PC-3 (cell line): Measurements from ENCODE around the gene OBP2A.

ENCODE experiments used
- EZH2 ChIP-seq: fragments of 300-600 bp; sonication (generic); IDR thresholded peaks from one replicate; pipeline ENCODE4 v1.6.1; 2017; ENCODE audit warnings: antibody characterized with exemption, mild to moderate bottlenecking, low read length; ENCODE audit not compliant: unreplicated experiment
- EZH2phosphoT487 ChIP-seq: fragments of 300-600 bp; sonication (generic); IDR thresholded peaks from 2 replicates; pipeline ENCODE4 v1.6.1; 2018; ENCODE audit warnings: mild to moderate bottlenecking, antibody characterized with exemption, low read length, borderline replicate concordance
- TF ChIP-seq, protein P1 (sequence below): fragments of 300-600 bp; sonication (generic); conservative IDR thresholded peaks from 2 replicates; pipeline ENCODE4 v1.5.1; 2017; ENCODE audit warnings: antibody characterized with exemption, low read depth, mild to moderate bottlenecking, low read length

DNA sequence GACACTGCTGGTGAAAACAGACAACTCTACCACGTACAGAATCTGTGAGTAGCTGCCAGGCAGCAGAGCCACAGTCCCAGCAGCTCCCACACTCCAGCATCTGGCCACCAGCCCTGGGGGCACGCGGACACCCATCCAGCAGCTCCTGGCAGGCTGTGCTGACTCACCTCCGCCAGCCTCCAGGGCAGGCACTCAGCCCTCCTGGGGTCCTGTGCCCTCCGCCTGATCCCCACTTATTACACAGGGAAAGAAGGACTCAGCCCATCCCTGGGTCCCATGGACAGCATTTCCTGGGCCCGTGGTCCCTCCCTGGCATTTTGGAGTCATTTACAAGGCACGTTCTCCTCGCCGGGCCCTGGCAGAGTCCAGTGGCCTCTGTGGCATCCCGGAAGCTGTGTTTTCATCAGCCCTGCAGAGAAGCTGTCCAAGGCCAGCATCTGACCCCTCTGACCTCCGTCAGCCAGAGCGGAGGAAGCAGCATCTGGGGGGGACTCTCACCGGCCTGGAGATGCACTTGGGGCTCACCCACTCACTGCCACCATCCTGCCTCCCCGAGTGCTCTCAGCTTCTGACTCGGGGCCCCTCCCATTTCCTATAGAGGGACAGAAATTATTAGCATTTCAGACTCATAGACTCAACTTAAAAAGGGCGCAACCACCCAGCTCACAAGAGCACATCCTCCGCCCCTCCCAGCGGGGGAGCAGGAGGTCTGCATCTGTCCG is 37.2 kb downstream of the OBP2A start:
- TF ChIP-seq, protein P1, sequence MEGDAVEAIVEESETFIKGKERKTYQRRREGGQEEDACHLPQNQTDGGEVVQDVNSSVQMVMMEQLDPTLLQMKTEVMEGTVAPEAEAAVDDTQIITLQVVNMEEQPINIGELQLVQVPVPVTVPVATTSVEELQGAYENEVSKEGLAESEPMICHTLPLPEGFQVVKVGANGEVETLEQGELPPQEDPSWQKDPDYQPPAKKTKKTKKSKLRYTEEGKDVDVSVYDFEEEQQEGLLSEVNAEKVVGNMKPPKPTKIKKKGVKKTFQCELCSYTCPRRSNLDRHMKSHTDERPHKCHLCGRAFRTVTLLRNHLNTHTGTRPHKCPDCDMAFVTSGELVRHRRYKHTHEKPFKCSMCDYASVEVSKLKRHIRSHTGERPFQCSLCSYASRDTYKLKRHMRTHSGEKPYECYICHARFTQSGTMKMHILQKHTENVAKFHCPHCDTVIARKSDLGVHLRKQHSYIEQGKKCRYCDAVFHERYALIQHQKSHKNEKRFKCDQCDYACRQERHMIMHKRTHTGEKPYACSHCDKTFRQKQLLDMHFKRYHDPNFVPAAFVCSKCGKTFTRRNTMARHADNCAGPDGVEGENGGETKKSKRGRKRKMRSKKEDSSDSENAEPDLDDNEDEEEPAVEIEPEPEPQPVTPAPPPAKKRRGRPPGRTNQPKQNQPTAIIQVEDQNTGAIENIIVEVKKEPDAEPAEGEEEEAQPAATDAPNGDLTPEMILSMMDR: no peak
- no peak for TF ChIP-seq EZH2phosphoT487
- no peak for TF ChIP-seq EZH2
